ENCODE results near the gene TSC22D3. TPM values are rescaled to one million over a fixed set of nuclear protein-coding genes. Genes with fewer than 3 reads are reported as not detected.

The TSC22D3 gene
- total RNA-seq, result 75.5 and 148 TPM in 2 replicates

DNA sequence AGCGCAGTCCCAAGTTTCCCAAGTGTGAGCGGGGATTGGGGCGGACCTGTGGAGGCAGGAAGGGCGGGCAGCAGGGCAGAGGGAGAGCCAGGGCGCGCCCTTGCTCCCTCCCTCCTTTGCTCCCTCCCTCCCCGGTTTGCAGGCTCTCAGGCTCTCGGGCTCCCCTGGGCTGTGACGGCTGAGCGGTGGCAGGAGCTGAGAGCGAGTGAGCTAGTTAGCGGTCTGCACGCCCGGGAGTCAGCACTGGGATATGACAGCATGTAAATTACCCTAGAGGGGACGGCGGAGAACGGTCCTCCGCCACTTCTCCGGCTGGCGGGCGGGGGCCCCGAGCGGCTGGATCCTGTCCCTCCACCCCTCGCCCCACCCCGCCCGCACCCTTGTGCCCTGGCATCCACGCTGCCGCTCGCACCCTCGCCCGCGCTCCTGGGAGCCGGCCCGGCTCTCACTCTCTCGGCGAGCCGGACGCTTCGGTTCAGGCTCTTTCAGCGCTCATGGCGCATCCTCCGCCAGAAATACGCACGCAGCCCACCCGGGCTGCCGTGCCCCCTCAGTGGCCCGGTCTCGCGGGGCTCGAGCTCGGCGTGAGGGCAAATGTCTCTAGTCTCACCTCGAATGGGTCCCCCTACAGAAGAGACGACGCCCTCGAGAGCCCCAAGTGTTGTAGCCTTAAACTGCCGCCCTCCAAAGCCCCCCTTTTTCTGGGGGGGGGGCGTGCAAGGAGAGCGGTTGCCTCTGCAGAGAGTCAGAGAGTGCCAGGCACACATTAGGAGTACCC lies at the start of gene TSC22D3:
TSC22D3 (minus strand) TSS at position 54 of the 778 bp plus-strand sequence. CDS start 368 bp downstream, outside the sequence.

DNA sequence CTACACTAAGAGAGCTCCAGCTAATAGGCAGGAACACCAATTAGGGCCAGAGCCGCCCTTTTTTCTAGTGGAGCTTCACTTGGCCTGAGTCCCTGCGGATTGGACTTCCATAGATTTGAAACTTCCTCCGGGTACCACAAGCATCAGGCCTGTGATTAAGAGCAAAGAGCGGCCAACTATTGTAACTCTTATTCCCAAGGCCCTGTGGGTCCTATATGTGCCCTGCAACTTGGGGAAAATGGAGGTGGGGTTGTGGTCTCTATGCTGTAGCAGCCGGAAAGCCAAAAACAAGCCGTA lies 1.9 kb upstream of the TSC22D3 start, which contains the start of gene NCBP2L:
NCBP2L (plus strand) TSS at position 198 of the 297 bp plus-strand sequence. CDS start 16,488 bp downstream, outside the sequence.

Other genes with a start within 250 kb of the TSC22D3 start
- 9.9 and 21.9 TPM in 2 replicates for gene PRPS1, start 147.3 kb downstream of the TSC22D3 start, total RNA-seq
- not detected in 2 replicates for gene NCBP2L, start 1.9 kb upstream of the TSC22D3 start, total RNA-seq
- gene MID2, start 50.1 kb upstream of the TSC22D3 start, total RNA-seq, result 24.9 and 31.2 TPM in 2 replicates
- not detected in 2 replicates for gene TEX13B, start 206.6 kb upstream of the TSC22D3 start, total RNA-seq

Data from nasal cavity respiratory epithelium epithelial cell of viscerocranial mucosa (primary cell).